D721Med (cell line): Measurements from ENCODE around the gene GMIP.
A peak's percentile ranks its signal among the peaks of the same experiment; 100 is the strongest.

ENCODE experiments used
- DNase-seq: peaks from one replicate; pipeline ENCODE4 v3.0.0; 2011; ENCODE audit warnings: low spot score; ENCODE audit not compliant: insufficient read length
- FAIRE-seq: peaks from 2 replicates; lab custom pipeline; 2011; peaks lifted over from hg19 to GRCh38; lab: Jason Lieb, UNC
- TF ChIP-seq, protein P1 (sequence below): IDR thresholded peaks from 2 replicates; pipeline ENCODE4 v1.5.1; 2012; ENCODE audit warnings: mild to moderate bottlenecking, control low read depth; ENCODE audit not compliant: insufficient read depth; ENCODE audit errors: missing control alignments

The GMIP gene

DNA sequence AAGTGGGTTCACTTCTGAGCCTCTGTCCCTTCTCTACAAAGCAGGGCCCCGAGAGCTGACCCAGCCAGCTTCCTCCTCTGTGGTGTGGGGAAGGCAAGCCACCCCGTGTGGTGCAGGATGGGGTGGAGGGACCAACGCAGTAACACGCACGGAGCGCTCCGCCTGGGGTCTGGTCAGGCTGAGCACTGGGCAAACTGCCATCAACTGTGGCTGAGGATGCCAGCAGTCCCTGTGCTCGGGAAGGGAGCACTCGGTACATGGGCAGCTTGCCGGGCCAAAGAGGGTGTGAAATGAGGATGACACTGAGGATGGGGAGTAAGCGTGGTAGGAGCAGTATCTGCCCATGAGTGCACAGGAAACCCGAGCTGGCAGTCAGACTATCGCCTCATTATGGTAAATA, 7.6 kb upstream of the GMIP start:
- no peak for FAIRE-seq
- DNase-seq, result peak; percentile 21
- TF ChIP-seq, protein P1, sequence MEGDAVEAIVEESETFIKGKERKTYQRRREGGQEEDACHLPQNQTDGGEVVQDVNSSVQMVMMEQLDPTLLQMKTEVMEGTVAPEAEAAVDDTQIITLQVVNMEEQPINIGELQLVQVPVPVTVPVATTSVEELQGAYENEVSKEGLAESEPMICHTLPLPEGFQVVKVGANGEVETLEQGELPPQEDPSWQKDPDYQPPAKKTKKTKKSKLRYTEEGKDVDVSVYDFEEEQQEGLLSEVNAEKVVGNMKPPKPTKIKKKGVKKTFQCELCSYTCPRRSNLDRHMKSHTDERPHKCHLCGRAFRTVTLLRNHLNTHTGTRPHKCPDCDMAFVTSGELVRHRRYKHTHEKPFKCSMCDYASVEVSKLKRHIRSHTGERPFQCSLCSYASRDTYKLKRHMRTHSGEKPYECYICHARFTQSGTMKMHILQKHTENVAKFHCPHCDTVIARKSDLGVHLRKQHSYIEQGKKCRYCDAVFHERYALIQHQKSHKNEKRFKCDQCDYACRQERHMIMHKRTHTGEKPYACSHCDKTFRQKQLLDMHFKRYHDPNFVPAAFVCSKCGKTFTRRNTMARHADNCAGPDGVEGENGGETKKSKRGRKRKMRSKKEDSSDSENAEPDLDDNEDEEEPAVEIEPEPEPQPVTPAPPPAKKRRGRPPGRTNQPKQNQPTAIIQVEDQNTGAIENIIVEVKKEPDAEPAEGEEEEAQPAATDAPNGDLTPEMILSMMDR, result no peak

DNA sequence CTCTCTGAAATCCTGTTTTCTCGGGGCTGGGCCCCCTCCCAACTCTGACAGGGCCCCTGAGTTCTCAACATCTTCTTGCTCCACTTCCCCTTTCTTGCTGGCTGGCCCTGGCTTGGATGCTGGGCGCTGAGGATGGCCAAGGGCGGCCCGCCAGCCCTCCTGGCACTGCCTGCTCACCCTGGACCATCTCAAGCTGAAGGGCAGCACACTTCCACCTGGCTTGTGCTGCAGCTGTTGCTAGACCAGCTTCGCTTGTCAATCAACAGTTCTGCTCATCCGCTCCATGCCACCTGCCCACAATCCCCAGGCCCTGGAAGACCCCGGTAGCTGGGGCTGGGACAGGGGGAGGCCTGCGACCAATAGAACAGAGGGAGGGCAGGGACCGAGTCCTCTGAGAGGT, 6.9 kb upstream of the GMIP start:
- DNase-seq (peak; percentile 10), FAIRE-seq (no peak)
- TF ChIP-seq, protein P1, result no peak

DNA sequence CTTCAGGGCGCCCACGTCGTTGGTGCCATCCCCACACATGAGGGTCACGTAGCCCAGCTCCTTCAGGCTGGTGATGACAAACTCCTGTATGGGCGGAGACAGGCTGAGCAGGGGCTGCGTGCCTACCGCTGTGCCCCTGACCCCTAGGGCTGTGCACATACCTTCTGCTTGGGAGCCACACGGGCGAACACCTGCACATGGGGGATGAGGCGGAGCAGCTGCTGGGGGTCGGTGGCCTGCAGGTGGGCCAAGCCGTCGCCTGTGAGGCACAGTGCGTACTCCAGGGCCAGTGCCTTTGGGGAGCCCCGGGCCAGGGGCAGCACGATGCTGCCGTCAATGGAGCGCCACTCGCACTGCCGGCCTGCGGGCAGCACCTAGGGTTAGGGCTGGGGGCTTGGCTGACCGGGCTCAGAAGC, 6.1 kb upstream of the GMIP start:
- no peak for FAIRE-seq
- DNase-seq, result peak; percentile 17
- TF ChIP-seq, protein P1, result no peak

DNA sequence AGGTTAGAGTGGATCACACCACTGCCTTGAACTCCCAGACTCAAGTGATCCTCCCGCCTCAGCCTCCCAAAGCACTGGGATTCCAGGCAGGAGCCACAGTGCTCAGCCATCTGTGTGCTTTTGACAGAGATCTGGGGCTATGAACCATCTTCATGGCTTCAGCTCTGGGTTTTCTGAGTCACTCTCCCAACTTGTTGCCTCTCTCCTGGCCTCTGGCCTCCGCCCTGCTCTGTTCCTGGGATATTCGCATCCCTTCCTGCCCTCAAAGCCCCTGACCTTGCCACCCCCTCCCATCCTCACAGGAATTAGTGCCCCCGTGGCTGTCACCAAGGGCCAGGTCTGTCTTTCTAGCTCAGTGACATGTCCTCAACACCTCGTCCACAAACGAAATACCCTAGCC, 5.7 kb upstream of the GMIP start:
- no peak for DNase-seq
- TF ChIP-seq, protein P1, result no peak
- FAIRE-seq, result no peak

DNA sequence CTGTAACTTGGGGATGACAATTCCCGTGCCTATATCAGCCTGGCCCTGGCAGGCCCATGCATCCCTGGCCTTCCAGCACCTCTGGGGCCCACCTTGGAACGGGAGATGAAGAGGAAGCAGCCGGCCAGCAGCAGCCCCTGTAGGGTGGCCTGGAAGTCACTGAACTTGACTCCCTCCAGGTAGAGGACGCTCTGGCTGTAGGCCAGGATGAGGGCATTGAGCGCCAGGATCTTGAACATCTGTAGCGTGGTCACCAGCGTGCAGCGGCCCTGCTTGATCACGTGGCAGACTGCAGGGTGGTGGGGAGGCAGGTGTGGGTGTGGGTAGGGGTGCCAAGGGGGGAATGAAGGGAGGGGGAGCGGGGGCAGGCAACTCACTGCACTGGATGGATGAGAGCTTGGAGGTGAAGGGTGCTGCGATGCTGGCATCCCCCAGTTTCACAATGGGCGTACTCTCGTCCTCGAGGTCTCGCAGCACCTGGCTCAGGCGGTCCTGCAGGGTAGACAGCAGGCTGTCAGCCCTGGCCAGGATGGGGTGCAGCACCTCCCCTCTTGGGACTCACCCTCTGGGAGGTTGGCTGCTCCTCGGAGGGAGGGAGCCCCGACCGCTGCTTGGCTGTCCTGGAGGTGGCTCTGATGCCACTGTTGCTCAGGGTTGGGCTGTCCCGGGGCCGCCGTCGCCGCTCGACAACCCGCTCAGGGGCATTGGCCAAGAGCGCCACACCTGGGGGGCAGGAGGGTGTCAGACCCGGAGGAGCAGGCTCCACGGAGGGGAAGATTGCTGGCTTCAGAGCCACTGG, 3.8 kb upstream of the GMIP start:
- TF ChIP-seq, protein P1, result no peak
- DNase-seq (no peak), FAIRE-seq (no peak)

GRCh38 chr19:19645233-19645870, 1.9 kb upstream of the GMIP start:
- TF ChIP-seq, protein P1, result no peak
- DNase-seq, result no peak
- FAIRE-seq, result no peak

GRCh38 chr19:19644054-19644388, 564 bp upstream of the GMIP start:
- TF ChIP-seq, protein P1, result no peak
- DNase-seq, result no peak
- no peak for FAIRE-seq
